HT1080 (cell line): Measurements from ENCODE around the gene SPECC1. TPM values are rescaled to one million over a fixed set of nuclear protein-coding genes. Genes with fewer than 3 reads are reported as not detected.
"Not testable (repeated sequence)": the region's sequence is repeated elsewhere in the genome, so short reads cannot be mapped to it uniquely, and the experiment has no call there.

Experiments used
- DNase-seq: peaks from one replicate; pipeline ENCODE4 v3.0.0-alpha.2; 2015; ENCODE audit warnings: low read depth
- total RNA-seq: library from RNA; depleted of rRNA; stranded (reverse); fragments of >200 nt; shearing (Covaris generic); gene quantifications from 2 replicates; pipeline ENCODE4 v1.2.3, GENCODE V29; 2014

The SPECC1 gene
- total RNA-seq, 1 experiment from 2014 or later = 45.4 TPM

DNA sequence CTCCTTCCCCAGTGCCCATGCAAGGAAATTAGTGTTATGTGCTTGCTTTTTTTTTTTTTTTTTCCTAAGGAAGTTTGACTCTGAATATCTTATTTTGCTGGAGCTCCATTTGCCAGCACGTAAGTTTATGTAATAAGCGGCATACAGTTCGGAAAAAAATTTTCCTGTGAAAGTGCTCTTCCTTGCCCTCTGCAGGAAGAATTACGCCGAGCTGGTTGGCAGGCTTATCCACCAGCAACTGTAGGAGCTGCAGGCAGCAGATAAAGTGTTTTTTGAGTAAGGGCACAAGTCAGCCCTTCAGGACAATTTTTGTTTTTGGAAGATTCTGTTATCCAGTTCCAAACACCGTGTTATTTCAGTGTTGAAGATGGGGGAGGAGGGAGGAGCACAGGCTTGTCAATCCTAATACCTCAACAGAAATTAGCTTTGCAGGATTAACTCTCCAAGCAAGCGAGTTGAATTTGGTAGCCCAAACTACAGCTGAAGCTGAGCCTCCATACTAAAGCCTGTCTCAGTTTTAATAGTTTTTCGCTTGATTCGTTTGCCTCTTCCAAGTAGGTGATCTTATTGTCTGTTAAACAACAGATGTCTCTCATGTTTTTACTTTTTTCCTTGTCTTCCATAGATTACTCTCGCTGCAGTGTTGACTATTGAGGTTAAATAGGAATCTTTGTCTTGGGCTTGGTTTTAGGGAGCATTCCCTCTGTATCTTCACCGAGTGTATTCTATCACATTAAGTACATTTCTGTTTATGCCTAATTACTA lies 1.1 kb downstream of the SPECC1 start:
- DNase-seq = peak; percentile 71

DNA sequence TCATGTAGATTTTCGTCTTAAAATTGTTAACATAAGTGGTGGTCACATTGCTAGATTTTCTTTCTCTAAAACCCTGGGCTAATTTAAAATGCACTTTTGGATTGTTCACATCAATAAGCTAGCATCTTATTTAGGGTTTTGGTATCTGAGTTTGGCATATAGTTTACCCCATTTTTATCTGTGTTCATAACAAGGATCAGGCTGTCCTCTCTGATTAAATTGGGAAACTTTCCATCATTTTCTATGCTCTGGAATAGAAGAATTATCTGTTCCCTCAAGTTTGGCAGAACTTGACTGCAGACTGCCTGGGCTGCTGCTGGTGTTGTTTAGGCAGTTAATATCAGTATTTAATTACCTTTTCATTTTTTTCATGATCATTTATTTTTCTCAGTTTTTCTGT lies 1.8 kb downstream of the SPECC1 start:
- DNase-seq = no peak

DNA sequence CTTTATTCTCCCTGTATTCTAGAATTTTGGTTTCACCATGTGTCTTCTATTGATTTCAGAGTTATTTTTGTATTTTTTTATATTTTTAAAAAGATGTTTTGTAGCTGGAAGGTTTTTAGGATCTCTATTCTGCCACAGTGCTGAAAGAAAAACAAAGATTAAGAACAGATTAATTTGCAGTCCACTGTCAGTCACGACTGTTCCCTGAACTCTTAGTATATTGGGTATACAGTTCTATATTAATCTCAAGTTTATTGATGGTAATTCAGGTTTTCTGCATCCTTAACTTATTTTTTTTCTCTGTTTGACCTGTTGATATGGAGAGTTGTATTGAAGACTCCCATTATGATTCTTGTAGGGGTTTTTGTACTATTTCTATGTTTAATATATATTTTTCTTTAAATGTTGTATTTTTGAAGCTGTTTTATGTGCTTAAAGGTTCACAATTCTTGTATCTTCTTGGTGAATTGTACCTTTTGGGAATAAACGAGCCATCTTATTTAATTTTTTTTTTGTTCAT lies 2.9 kb downstream of the SPECC1 start:
- DNase-seq = no peak

GRCh38 chr17:20016475-20016992 lies 7.4 kb downstream of the SPECC1 start:
- not testable (repeated sequence) for DNase-seq

- no peak for DNase-seq
Observed at GRCh38 chr17:20022701-20023100, 13.5 kb downstream of the SPECC1 start.

GRCh38 chr17:20026960-20027359 lies 17.8 kb downstream of the SPECC1 start:
- DNase-seq = no peak

- peak; percentile 24 for DNase-seq
Observed at GRCh38 chr17:20028443-20028842, 19.3 kb downstream of the SPECC1 start.

DNA sequence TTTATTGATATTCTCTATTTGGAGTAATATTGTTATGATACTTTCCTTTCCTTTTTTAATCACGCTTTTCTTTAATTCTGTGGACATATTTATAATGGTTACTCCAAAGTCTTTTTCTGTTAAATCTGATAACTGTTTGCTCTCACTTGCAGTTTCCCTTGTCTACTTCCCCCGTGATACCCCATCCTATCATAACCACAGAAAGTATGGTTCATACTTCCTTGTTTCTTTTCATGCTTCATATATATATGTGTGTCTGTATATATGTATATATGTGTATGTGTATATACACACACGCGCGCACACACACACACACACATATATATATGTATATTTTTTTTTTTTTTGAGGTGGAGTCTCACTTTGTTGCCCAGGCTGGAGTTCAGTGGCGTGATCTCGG lies 23.5 kb downstream of the SPECC1 start:
- no peak for DNase-seq

DNA sequence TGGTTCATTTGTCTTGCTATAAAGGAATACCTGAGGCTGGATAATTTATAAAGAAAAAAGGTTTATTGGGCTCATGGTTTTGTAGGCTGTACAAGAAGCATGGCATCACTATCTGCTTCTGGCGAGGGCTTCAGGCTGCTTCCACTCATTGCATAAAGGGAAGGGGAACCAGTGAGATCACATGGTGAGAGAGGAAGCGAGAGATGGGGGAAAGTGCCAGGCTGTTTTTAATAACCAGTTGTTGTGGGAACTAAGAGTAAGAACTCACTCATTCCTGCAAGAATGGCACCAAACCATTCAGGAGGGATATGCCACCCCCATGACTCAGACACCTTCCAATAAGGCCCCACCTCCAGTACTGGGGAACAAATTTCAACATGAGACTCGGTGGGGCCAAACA lies 24.3 kb downstream of the SPECC1 start:
- DNase-seq = no peak

DNA sequence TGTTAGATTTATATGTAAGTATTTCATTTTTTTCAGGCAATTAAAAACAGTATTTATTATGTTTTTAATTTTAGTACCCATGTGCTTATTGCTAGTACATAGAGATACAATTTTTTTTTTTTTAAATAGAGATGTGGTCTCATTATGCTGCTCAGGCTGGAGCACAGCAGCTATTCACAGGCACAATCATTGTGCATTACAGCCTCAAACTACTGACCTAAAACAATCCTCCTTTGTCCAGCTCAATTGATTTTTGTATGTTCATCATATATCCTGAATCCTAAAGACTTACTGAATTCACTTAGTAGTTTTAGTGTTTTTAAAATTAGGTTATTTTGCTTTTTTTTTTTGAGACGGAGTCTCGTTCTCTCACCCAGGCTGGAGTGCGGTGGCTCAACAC lies 26.3 kb downstream of the SPECC1 start:
- no peak for DNase-seq

DNA sequence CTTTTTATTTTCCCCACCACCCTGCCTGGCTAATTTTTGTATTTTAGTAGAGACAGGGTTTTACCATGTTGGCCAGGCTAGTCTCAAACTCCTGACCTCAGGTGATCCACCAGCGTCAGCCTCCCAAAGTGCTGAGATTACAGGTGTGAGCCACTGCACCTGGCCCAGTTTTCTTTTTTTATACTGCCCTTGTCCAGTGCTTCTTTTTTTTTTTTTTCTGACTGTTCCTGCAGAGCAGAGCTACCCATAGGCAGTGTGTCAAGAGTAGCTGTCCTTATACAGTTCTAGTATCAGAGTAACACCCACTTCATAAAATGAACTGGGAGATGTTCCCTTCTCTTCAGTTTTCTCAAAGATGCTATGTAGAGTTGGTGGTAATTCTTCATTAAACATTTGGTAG lies 28.1 kb downstream of the SPECC1 start:
- not testable (repeated sequence) for DNase-seq

DNA sequence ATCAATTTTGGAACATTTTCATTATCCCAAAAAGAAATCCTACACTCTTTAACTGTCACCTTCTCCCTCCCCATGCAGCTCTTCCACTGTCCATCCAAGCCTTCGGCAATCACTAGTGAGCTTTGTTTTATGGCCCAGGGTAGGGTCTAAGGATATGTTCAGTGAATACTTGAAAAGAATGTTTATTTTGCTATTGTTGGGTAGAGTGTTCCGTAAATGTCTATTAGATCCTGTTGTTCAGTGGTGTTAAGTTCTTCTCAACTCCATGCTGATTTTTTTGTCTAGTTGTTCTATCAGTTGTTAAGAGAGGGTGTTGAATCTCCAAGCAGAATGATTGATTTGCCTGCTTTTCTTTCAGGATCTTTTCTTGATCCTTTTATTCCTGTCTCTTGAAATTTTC lies 29.9 kb downstream of the SPECC1 start:
- no peak for DNase-seq

DNA sequence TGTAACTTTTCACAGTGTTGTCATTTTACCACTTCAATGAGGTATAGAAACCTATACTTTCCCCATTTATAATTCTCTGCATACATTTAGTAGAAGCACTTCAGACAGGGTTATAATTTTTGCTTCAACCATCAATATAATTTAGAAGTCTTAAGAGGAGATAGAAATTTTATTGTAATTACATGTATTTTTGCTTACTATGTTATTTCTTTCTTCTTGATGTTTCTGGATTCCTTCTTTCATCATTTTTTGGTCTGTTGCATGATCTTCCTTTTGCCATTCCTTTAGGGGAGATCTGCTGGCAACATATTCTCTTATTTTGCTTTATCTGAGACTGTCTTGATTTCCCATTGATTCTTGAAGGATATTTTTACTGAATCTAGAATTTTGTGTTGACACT lies 31.1 kb downstream of the SPECC1 start:
- DNase-seq = no peak

DNA sequence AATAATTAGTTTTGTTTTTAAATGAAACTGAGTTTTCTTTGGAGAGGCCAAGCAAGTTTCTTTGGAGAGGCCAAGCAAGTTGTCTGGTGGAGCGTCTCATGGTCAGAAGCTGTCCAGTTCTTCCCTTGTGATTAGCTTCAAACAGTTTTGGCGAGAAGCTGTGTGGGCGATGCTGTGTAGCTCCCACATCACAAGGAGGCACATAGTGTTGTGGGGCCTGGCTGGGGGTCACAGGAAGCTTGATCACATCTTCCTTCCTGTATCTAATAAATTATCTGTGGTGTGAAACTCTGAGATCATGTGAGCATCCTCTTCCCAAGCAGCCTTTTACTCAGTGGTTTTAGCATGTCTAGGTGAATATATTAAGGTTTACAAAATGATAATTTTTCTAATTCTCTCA lies 33.9 kb downstream of the SPECC1 start:
- DNase-seq = no peak

- no peak for DNase-seq
Observed at GRCh38 chr17:20045476-20045875, 36.3 kb downstream of the SPECC1 start.

DNA sequence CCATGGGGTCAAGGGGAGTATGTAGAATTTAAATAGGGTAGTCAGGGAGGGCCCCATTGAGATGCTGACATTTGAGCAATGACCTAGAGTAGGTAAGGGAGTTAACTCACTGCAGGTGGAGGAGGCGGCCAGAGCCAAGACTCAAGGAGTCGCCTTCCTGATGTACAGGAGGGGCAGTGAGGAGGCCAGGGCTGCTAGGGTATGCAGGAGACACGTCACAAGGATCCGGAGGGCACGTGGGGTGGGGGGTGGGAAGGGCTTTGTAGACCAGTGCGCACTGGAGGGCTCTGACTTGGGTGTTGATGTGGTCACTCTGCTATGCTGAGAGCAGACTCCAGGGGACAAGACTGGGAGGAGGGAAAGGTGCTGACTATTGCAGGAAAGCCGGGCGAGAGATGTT lies 37.5 kb downstream of the SPECC1 start:
- DNase-seq = no peak

DNA sequence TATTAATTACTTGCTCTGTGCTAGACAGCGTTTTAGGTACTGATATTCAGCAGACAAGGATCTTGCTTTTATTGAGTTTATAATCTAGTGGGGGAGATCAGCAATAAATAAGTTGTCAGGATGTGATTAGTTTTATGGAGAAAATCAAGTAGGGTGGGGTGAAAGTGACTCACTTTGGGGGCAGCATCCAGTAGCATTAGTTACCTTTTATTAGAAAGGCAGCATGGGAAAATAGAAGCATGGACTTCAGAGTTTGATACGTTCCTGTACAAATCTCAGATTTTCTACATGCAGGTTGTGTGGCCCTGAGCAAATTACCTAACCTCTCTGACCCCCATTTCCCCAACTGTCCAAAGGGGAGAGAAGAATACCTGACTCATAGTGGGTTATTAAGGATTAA lies 42.5 kb downstream of the SPECC1 start:
- no peak for DNase-seq

DNA sequence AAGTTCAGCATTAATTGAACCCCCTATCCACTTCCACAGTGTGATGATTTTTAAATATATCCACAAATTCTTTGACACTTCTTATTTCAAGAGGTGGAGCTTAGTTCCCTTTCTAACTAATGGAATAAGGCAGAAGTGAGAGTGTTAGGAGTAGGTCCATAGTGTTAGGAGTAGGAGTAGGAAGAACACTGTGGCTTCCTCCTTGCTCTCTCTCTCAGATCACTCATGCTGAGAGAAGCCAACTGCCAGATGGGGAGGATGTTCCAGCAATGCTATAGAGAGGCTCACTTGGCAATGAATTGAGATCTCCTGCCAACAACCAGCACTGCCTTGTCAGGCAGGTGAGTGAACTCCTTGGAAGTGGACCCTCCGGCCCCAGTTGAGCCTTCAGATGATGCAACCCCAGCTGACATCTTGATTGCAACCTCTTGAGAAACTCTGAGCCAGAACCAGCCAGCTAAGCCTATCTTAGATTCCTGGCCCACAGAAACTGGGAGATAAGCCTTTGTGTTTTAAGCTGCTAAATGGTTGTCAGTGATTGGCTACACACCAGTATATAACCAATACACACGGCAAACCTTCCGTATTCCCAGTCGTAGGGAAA lies 44.3 kb downstream of the SPECC1 start:
- DNase-seq = no peak

GRCh38 chr17:20059728-20060188 lies 50.6 kb downstream of the SPECC1 start:
- peak; percentile 58 for DNase-seq

DNA sequence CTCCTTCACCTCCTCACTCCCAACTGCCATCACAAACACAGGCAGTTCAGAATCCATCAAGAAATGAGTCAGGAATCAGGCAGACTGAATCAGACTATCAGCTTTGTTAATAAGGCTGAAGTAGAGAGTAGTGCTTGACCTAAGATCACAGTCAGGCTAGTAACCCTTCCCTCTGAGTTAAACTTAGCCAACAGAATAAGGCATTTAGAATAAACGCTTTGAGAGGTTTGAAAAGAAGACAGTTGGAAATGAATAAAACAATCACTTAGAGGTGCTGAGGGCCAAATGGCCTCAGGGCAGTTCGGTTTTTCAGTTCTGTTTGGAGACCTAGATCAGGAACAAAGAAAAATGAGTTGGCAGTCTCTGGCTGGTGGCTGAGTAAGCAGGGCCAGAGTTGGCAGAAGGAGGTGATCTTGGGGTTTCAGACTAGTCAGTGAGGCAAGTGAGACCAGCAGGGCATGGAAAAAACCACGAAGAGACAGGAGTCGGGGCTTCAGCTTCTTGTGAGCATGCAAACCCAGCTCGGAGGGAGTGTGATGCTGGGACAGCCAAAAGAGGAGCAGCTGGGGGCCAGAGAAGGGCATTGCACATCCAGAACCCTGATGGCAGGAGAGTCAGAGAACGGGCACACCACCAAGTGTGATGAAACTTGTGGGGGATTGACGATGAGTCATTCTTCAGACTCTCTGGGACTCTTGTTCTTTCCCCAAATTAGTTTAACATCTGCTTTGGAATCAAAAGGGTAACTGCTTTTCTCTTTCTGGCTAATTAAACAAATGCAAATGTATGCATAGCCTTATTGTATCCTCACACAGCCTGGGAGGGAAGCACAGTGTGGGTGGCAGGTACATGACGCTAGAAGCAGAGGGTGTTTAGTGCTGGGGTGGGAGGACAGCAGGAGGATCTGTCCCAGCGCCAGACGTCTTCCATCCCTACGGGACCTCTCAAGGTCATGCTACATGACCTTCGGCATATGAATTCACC lies 54.8 kb downstream of the SPECC1 start:
- DNase-seq = peak; percentile 94

DNA sequence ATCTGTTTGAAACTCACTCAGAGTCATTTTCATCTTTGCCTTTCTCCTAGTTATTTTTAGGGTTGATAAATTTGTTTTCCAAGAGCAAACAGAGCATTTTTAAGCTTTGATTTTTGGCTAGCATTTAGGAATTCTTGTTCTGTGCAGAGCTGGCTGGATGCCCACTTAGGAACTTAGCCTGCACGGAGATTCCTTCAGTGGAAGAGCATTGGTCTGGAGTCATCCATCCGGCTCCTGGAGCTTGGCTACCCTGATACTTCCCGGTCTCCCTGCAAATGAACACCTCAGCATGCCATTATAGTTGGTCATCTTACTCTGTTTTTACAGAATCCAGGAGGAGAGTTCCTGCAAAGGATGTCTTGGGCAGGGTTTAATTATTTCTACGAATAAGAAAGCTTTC lies 57.1 kb downstream of the SPECC1 start:
- peak; percentile 83 for DNase-seq
